Measurements from ENCODE around the gene PRPF40B. TPM values are rescaled to one million over a fixed set of nuclear protein-coding genes. Genes with fewer than 3 reads are reported as not detected.

Gene PRPF40B
- total RNA-seq, 1 experiment from 2014 or later: 12.3 TPM

- DNase-seq (ENCODE audit: low spot score): no peak
These were observed 12.3 kb downstream of the PRPF40B start for GRCh38 chr12:49635656-49636055.

DNA sequence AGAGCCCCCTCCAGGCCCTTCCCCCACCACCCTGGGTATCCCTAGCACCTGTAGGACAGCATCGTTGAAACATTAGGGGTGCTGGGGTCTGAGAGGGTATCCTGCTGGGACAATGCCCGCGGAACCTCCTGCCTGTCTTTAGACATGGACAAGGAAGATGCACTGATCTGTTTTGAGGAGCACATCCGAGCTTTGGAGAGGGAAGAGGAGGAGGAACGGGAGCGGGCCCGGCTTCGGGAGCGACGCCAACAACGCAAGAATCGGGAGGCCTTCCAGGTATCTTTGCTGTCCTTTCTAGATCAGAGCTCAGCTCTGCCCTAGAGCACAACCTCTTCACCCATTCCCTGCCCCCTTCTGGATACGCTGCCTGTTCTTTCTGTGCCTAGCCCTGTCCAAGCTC is 13.2 kb downstream of the PRPF40B start:
- DNase-seq (ENCODE audit: low spot score): no peak

GRCh38 chr12:49636979-49637755 is 13.8 kb downstream of the PRPF40B start:
- DNase-seq (ENCODE audit: low spot score): peak; percentile 59

GRCh38 chr12:49641748-49642369 is 18.5 kb downstream of the PRPF40B start:
- DNase-seq (ENCODE audit: low spot score): no peak

GRCh38 chr12:49642370-49642802 is 19.0 kb downstream of the PRPF40B start:
- peak; percentile 18 for DNase-seq (ENCODE audit: low spot score)

DNA sequence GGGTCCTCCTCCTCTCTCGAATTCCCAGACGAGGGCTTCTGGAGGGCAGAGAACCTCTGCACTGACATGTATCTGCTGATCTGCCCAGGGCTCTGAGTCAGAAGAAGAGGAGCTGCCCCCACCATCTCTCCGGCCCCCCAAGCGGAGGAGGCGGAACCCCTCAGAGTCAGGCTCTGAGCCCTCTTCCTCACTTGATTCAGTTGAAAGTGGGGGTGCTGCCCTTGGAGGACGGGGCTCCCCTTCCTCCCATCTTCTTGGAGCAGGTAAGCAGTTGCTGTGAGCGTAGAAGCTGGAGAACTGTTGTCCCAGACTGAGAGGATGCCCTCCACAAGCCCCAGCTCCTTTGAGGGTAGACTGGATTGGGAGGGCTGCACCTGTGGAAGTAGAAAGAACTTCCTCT is 19.8 kb downstream of the PRPF40B start:
- no peak for DNase-seq (ENCODE audit: low spot score)

GRCh38 chr12:49643961-49644619 is 20.7 kb downstream of the PRPF40B start:
- no peak for DNase-seq (ENCODE audit: low spot score)

- peak; percentile 82 for DNase-seq (ENCODE audit: low spot score)
These were observed 21.2 kb downstream of the PRPF40B start for GRCh38 chr12:49644620-49644994.

DNA sequence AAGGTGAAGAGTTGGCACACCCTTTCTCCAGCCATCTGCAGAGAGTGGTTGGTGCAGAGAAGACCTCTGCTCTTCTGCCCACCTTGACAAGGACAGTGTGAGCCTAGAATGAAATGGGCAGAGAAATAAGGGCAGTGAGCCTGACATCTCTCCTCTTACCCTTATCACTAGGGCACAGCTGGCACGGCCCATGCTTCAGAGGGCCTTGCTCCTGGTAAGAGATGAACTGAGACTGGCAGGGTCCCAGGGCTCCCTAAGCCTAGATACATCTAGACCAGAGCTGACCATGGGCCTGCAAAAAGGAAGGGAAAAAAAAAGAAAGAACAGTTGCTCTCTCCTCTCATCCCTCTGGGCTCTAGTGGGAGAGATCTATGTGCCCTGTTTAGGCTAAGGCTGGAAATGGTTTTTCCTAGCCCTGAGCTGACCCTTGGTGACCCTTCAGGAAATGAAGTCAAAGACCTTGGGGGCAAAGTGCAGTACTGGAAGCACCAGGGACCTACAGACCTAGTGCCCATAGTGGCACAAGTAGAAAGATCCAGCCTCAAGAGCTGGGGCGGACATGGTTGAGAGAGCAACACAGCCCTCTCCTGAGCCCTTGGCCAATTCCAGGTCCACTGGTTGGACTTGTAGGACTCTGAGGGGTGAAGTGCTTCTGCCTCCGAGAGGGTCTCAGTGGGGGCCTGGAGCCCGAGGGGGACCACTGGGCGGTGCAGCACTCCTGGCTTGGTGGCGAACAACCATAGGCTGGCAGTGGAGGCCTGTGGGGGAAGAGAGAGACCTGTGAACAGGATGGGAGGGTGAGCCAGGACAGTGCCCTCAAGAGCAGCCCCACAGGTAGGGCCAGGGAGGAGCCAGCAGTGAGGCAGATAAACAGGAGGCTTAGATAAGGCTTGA is 22.0 kb downstream of the PRPF40B start:
- no peak for DNase-seq (ENCODE audit: low spot score)

DNA sequence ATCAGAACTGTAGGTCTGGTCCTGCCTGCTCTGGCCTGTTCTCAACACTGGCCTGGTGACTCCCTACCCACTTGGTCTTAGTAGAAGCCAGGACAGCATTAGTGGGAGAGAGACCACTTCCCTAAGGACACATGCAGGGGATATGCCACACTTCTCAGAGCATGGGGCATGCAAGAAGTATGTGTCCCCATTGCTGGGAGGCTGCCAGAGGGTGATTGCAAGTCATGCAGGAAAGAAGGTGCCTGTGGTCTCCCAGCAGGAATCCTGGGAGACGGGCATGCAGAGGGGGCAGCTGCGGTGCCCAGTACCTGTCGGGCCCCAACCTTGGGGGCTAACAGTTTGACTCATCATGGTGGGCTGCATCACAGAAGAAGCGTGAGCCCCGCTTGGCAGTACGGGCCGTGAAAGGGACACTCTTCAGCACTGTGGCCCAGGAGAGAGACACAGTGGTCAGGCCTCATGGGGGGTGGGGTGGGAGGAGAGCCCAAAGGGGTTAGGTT is 23.0 kb downstream of the PRPF40B start:
- DNase-seq (ENCODE audit: low spot score): no peak

DNA sequence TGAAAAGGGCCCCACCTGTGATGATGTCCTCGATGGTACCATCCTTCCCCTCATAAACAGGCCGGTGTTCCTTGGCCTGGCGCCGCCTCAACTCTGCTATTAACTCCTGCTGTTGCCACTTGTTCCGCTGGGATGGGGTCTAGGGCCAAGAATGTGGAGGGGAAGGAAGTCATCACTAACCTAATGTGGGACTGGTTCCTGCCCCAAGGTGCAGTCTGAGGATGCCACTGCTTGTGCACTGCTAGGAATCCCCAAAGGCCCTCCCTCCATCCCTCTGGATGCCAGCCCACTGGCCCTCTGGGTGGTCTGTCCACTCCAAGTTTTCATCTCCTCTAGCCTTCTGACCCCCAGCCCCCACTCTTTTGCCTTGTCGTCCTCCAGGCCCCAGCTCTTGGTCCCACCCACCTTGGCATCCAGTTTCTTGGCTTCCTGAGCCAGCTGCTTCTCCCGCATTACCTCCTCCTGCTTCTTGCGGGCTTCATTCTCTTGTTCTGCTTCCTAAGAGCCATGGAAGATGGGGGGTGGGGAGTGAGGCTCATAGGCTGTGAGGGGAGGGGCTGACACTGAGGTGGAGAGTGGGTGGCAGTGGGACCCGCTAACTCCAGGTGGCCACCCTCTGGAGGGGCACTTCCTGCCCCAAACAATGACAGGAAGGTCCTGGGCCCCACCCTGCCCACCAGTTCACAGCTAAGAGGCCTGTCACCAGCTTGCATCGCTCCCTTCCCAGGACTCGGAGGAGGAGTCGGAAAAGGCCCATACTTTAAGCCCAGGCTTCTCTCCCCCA is 23.7 kb downstream of the PRPF40B start:
- DNase-seq (ENCODE audit: low spot score): no peak

DNA sequence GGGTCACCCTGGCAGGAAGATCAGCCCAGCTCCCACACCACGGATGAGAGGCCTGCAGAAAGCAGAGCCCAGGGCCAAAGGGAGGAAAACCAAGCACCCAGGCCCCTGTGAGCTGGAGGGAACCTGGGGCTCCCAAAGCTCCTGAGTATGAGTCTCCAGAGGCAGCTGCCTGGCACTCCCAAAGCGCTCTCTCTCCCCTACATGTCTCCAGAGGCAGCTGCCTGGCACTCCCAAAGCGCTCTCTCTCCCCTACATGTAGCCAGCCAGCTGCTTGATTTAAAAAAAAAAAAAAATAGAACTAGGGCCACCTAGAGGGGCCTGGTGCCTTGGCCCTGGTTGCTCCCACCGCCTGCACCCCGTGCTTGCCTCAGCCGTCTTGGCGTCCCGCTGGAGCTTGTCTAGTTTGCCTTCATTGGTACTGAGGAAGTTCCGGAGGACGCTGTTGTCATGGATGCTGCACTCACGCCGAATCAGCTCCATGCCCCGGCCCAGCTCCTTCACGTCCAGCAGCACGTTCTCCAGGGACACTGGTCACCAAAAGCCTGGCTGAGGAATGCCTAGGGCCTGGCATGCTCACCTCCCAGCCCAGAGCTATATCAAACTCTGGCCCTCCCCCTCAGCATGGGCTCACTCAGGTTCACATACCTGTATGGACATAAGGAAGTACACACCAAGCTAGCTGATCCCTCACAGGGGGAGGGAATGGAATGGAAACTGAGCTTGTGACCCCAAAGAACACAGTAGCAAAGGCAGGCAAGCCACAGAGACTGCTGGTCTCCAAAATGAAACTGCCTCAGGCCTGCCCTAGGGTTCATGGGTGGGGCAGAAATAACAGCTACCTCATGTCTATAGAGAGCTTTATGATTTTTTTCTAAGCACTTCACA is 24.7 kb downstream of the PRPF40B start:
- DNase-seq (ENCODE audit: low spot score): no peak

DNA sequence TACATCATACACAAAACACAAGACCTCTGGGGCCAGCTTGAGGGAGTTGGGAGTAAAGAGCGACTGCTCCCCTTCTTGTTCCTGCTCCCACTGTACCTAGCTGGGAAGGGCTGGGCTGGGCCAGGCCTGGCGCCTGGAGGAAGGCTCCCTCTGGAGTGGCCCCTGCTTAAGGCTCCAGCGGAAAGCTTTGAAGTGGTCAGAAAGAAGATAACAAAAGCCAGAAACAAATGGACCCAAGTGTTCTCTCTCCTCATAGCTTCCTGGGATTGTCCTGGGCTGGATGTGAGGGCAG is 25.3 kb downstream of the PRPF40B start:
- DNase-seq (ENCODE audit: low spot score): no peak

DNA sequence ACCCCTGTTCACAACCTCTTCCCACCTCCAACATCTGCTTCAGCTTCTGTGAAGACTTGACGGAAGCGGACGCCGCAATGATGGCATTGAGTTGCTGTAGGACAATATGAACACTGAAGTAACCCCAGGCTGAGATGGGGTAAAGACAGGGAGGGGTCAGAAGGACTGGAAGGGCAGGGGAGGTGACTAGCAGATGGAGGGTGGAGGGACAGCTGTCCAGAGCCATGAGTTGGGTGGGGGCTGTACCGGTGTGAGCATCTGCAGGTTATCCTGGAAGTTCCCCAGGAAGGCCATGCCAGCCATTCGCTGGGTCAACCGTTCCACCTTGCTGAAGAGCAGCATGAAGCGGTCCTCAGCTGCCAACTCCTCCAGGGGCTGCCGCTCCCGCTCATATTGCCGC is 26.1 kb downstream of the PRPF40B start:
- no peak for DNase-seq (ENCODE audit: low spot score)

DNA sequence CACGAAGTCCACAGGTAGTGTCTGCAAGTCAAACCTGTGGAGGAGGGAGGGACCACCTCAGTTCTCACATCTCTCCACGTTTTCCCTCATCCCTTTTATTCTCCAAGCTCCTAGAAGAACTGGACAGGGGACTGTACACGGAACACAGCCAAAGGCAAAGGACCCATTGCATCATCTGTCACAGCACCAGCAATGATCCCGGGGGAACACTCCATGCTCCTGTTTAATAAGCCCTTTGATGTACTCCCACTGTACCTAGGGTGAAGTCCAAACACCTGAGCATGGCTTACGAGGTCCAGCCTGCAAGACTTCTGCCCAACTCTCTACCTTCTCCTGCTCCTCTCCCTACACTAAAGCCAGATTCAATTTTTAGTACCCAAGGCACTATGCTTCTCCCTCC is 26.5 kb downstream of the PRPF40B start:
- DNase-seq (ENCODE audit: low spot score): no peak

DNA sequence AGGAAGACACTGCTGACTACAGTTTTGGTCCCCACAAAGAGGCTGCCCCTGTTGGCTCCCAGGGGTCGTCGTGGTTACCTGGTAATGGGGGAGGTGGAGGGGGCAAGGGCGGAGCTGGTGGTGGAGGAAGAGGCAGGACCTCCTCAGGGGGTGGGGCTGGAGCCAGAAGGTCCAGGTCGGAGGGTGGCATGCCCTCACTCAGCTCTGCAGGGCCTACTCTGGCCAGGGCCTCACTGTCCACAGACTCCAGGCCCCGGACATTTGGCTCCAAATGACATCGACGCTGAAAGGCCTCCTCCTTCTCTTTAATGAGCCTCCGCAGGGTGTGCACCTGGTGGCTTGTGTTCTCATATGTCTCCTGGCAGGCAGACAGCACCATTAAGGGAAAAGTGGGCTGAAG is 28.5 kb downstream of the PRPF40B start:
- no peak for DNase-seq (ENCODE audit: low spot score)

GRCh38 chr12:49652921-49653520 is 29.7 kb downstream of the PRPF40B start:
- DNase-seq (ENCODE audit: low spot score): no peak

DNA sequence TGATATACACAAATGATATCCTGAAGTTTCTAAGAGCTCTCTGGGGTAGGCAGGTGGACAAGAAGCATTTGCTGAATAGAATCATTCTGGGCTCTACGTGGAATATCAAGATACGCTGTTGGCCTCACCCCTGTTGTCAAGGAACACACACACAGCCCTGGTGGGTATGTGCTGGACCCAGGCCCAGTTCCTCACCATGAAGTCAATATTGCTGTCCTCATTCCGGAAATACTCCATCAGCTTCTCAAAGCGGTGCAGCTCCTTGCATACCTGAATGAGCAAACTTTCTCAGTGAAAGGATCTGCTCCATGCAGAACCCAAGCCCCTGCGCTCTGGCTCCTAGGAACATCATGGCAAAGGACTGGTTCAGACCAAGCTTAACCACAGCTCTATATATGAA is 31.4 kb downstream of the PRPF40B start:
- no peak for DNase-seq (ENCODE audit: low spot score)

DNA sequence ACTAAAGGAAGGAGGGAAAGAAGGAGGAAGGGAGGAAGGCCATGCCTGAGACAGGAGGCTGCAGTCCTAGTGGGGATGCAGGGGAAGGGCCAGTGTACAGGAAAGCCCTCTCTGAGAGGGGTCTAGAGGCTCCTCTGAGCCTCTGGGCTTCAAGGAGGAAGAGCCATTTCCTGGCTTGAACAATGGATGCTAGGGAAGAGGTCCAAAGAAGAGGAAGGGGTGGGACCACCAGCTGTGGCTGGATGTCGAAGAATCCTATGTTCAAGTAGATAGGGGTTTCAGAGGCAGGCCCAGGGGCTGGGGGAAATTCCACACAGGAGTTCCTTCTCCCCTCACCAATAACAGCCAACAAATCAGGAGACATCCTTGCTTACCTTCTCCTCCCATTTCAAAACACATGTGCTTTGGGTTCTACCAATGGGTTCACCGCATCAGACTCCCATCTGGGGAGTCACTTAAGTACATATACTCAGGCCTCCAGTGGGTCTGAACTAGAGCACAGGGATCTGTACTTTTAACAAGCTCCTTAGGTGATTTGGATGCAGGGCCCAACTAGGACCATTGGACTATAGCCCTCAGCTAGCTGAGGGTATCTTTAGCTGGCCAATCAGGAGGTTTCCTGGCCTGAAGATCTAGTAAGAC is 32.4 kb downstream of the PRPF40B start:
- no peak for DNase-seq (ENCODE audit: low spot score)
